Measurements from ENCODE around the gene EIF2S2.

- no peak for TF ChIP-seq ZNF274 (IDR thresholded peaks at IDR 0.05; ENCODE audit: low read depth, low read length)
- no peak for TF ChIP-seq SUZ12 (IDR thresholded peaks at IDR 0.05; ENCODE audit: extremely low read depth, insufficient read depth, insufficient read length)
Observed at GRCh38 chr20:34102342-34102741, 9.7 kb downstream of the EIF2S2 start.
